NCI-H526 treated with DMSO at 0.1 percent for 48 hours (cell line): Measurements from ENCODE around the gene DPYSL3.

ENCODE experiments used
- DNase-seq: peaks from one replicate; lab custom pipeline; 2025; lab: John Stamatoyannopoulos, UW

The DPYSL3 gene

DNA sequence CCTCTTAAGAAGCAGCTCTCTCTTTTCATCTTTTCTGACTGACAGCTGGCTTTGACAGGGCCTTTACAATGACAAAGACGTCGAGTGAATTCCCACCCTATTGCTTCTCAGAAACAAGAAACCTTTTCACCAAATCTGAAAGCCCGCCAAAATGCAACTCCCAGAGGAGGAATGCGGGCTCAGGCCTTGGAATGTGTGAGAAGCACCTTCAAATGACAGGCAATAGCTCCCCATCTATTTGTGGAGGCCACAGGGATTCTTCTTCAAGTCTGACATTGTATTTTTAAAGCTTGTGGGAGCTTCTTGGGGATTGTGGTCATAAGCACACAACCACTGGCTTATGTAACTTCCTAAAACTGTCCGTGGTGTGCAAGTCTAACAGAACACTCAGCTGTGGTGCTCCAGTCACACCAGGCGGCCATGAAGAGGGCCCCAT lies 72.7 kb downstream of the DPYSL3 start:
- DNase-seq = no peak

- no peak for DNase-seq
Observed at GRCh38 chr5:147436596-147436995, 73.3 kb downstream of the DPYSL3 start.

DNA sequence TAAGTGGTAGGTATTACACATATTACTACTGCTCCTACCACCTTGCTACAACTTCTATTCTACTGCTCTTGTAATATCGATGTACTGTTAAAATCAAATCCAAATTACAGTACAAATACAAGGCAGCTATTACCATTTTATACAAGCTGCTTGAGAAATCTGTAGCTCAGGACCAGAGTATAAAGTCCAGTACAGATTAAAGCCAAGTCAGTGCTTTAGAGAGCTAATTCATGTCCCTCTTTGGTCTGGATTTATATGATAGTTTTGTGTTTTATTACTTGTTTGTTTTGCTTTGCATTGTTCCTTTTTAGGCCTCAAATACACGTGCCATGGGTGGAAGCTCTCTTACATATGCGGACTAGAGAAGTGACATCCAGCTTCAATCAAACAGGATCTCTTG lies 75.8 kb downstream of the DPYSL3 start:
- no peak for DNase-seq

DNA sequence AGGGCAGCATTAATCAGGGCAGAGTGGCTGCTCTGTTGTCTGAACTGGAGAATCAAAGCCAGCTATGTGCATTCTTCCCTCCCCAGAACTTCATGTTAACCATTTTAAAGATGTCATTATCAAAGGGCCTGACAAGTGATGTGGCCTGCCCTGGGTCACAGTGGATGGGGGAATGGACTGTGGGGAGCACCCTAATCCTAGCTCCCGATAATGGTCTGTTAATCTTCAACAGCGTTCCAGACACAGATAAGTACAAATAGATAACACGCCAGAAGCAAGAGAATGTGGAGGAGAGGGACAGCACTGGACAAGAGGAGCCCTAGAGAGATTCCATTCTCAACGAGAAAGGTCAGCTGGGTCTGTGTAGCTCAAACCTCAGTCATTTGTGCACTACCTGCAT lies 77.5 kb downstream of the DPYSL3 start:
- no peak for DNase-seq

DNA sequence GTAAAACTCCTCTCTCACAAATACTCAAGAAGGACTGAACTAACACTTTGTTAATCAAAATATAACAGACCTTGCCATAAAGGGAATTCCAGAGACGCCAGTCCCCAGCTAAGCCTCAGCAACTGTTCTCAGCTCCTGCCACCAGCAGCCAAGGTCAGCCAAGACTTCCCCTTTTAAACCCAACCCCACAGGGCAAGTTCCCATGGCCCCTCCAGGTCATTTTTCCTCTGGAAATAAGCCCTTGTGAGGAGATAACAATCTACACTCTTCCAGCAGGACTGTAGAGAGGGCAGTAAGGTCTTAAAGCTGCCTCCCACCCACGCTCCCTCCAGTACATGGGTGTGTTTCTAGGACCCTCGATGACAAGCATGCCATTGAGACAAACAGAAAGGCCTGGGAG lies 78.3 kb downstream of the DPYSL3 start:
- no peak for DNase-seq

DNA sequence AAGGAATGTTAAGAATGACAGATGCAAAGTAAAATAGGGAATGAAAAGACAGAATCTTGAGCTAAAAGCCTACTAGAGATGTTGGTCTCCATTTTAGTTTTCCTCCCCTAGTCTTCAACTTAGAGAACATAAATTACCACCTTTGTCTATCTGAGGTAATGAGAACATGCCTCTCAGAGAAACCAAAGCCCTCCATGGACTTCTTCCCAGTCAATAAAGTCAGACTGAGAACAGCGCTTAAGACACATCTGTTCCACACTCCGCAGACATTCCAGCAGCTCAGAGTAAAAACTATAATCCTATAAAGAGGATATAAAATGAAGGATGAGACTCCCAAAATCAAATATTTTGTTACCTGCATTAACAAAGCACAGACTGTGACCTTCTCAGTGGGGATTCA lies 79.2 kb downstream of the DPYSL3 start:
- no peak for DNase-seq

GRCh38 chr5:147427521-147428401 lies 82.1 kb downstream of the DPYSL3 start:
- DNase-seq = no peak

GRCh38 chr5:147426640-147427327 lies 83.1 kb downstream of the DPYSL3 start:
- no peak for DNase-seq

DNA sequence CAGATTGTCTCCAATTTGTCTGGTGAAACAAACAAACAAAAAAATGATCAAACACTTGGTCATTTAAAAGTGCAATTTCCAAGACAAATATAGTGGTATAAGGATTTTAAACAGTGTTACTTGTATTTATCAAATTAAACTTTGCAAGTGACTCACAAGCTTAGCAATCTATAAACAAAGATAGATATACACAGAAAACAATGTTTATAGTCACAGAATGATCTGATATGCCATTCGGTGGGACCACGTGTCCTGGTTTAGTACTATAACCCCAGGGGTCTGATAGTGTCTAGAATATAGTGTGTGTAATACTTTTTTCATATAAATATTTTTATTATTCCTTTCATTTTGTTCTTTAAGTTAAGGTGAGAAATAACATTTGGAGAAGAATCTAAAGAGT lies 91.3 kb downstream of the DPYSL3 start:
- no peak for DNase-seq

- DNase-seq = no peak
Observed at GRCh38 chr5:147417135-147417813, 92.6 kb downstream of the DPYSL3 start.

DNA sequence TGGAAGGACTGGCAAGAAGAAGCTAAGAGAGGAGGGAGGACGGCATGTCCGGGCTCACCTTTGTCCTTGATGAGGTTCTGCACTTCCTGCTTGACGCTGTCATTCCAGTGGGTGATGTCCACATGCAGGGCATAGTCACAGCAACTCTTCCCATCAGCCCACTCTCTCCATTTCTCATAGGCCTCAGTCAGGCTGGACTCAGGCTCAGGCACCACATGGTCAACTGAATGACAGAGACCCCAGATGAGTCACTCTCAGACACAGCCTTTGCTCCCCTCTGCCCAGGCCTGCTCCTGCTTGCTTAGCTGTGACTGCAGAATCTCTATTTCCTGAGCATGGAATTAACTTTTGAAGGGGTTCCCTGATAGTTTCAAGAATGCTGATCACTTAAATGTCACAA lies 94.2 kb downstream of the DPYSL3 start:
- DNase-seq = no peak

GRCh38 chr5:147413266-147413665 lies 96.6 kb downstream of the DPYSL3 start:
- DNase-seq = no peak

DNA sequence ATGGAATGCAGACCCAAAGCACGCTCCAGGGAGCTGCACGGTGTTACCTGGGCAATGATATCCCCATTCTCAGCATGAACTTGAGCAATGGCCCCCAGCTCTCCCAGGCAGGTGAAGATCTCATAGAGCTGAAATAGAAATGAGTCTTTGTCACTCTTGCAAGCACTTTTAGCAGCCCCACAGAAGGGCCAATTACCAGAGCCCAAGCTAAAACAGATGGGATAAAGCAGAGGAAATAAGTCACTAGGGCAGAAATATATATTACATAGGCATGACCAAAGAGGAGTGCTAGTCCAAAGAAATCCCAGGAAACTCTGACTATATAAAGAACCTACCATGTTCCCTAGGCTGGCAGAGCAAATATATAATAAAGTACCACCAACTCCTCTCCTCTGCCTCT lies 97.3 kb downstream of the DPYSL3 start:
- DNase-seq = no peak

GRCh38 chr5:147411359-147412319 lies 98.2 kb downstream of the DPYSL3 start:
- DNase-seq = no peak

- DNase-seq = no peak
Observed at GRCh38 chr5:147410496-147411358, 99.1 kb downstream of the DPYSL3 start.

GRCh38 chr5:147408980-147409379 lies 100.9 kb downstream of the DPYSL3 start:
- no peak for DNase-seq

DNA sequence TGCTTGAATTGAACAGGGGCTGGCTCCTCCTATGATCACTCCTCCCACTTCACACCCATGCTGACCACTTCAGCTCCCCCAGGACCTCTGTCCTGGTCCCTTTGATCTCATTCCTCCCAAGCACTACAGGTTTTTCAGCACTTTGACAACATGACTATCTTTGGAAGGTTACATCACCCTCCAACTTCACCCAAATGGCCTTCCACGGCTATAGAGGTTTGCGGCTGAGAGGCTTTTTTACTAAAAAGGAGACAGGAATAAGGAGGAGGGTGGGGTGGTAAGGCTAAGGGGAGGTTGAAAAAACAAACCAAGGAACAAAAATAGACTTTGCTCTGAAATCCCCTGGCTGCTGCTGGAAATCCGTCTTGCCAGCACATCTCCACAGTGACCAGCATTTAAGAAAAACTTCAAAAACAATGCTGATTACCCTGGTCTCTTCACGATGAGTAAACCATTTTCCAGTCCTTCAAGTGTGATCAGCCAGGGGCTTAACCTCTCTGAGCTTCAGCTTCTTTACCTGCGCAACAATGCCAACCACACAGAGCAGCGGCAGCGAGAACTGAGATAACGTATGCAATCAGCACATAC lies 102.7 kb downstream of the DPYSL3 start:
- DNase-seq = no peak

DNA sequence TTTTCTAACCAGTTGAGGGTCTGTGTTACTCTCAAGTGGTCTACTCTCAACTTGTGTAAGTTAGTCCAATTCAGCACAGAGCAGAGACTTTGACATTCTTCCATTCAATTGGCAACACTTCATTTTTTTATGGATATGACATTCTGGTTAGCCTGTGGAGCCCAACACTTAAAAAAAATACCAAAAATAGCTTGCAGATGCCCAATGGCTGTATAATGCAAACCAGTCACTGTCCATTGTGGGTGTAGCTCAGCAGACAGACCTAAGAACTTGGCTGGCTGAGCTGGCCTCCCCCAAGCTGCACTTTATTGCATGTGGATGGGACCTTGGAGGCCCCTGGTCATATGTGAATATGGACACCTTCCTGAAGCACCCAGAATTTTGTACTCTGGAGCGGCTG lies 103.2 kb downstream of the DPYSL3 start:
- DNase-seq = no peak

- DNase-seq = no peak
Observed at GRCh38 chr5:147404706-147405105, 105.2 kb downstream of the DPYSL3 start.
